Lower leg skin (tissue), 3 donors: ENCODE results near the gene ERCC6.

Source experiments
- CTCF ChIP-seq, 3 donors: fragments of 450-650 bp; IDR thresholded peaks; one replicate each; pipeline ENCODE4 v1.5.1; 2016; ENCODE audit warnings: antibody characterized with exemption in 3 of 3, mild to moderate bottlenecking in 3 of 3, moderate library complexity in 2 of 3
- POLR2A ChIP-seq, 2 donors: fragments of 450-650 bp; IDR thresholded peaks; one replicate each; pipeline ENCODE4 v1.6.1; 2016 to 2017; ENCODE audit warnings: antibody characterized with exemption in 2 of 2, mild to moderate bottlenecking in 1 of 2, moderate library complexity in 1 of 2

- TF ChIP-seq CTCF (IDR thresholded peaks at IDR 0.05) (no peak), POLR2A (IDR thresholded peaks at IDR 0.05) (no peak)
These were observed 3.4 kb upstream of the ERCC6 start for GRCh38 chr10:49542353-49542752.
